Measurements from ENCODE around the gene TFIP11. TPM values are rescaled to one million over a fixed set of nuclear protein-coding genes. Genes with fewer than 3 reads are reported as not detected.

The TFIP11 gene
- total RNA-seq, 1 experiment from 2014 or later = 29.8 TPM

- CTCF ChIA-PET = no interaction called here
- ATAC-seq (no peak), DNase-seq (ENCODE audit: low read depth, low spot score) (no peak)
- Histone ChIP-seq H3K9me3 (ENCODE audit: control insufficient read depth, insufficient read depth, low read depth, low read length) (no peaks in the 10 kb centered on the region), H3K36me3 (ENCODE audit: control insufficient read depth, insufficient read depth, low read length) (no peaks in the 10 kb centered on the region), H3K27ac (ENCODE audit: low read length) (no peak overlapping the region), H3K4me3 (ENCODE audit: low read depth in 2 of 2, low read length in 2 of 2) (no peak overlapping the region), H3K4me1 (ENCODE audit: control insufficient read depth, insufficient read depth, low read length) (no peaks in the 10 kb centered on the region), H3K27me3 (ENCODE audit: control insufficient read depth, insufficient read depth, low read length) (no peaks in the 10 kb centered on the region)
- no TSS peak for BruUV-seq (replicated peaks)
- TF ChIP-seq SIN3A (IDR thresholded peaks at IDR 0.05; ENCODE audit: borderline replicate concordance, insufficient read depth, low read depth, low read length) (no peak), POLR2AphosphoS5 (IDR thresholded peaks at IDR 0.05; ENCODE audit: low read depth, low read length) (no peak), CTCF (IDR thresholded peaks at IDR 0.05) (no peak), REST (IDR thresholded peaks at IDR 0.05; ENCODE audit: insufficient read depth in 1 of 2, low read depth in 2 of 2, low read length in 1 of 2) (no peak), TCF7L2 (IDR thresholded peaks at IDR 0.05; ENCODE audit: low read depth, low read length) (no peak)
- in situ Hi-C loops (cut with HindIII; ENCODE audit: low pct_unique_long_range_greater_than_20kb, low sequenced_read_pairs) = no loop called here
- POLR2A ChIA-PET = no interaction called here
- intact Hi-C loops (cut with micrococcal nuclease; ENCODE audit: unreplicated experiment) = no loop called here
Measured at GRCh38 chr22:26525946-26526564, 13.8 kb upstream of the TFIP11 start.

GRCh38 chr22:26524870-26525269 is 12.6 kb upstream of the TFIP11 start:
- BruUV-seq (replicated peaks) = no TSS peak
- Histone ChIP-seq H3K27me3 (ENCODE audit: control insufficient read depth, insufficient read depth, low read length) (no peaks in the 10 kb centered on the region), H3K27ac (ENCODE audit: low read length) (no peak overlapping the region), H3K36me3 (ENCODE audit: control insufficient read depth, insufficient read depth, low read length) (no peaks in the 10 kb centered on the region), H3K9me3 (ENCODE audit: control insufficient read depth, insufficient read depth, low read depth, low read length) (no peaks in the 10 kb centered on the region), H3K4me1 (ENCODE audit: control insufficient read depth, insufficient read depth, low read length) (no peaks in the 10 kb centered on the region), H3K4me3 (ENCODE audit: low read depth in 2 of 2, low read length in 2 of 2) (no peak overlapping the region)
- TF ChIP-seq TCF7L2 (IDR thresholded peaks at IDR 0.05; ENCODE audit: low read depth, low read length) (no peak), REST (IDR thresholded peaks at IDR 0.05; ENCODE audit: insufficient read depth in 1 of 2, low read depth in 2 of 2, low read length in 1 of 2) (no peak), POLR2AphosphoS5 (IDR thresholded peaks at IDR 0.05; ENCODE audit: low read depth, low read length) (no peak), SIN3A (IDR thresholded peaks at IDR 0.05; ENCODE audit: borderline replicate concordance, insufficient read depth, low read depth, low read length) (no peak), CTCF (IDR thresholded peaks at IDR 0.05) (no peak)
- CTCF ChIA-PET = no interaction called here
- POLR2A ChIA-PET = no interaction called here
- DNase-seq (ENCODE audit: low read depth, low spot score) = no peak
- intact Hi-C loops (cut with micrococcal nuclease; ENCODE audit: unreplicated experiment) (no loop called here), in situ Hi-C loops (cut with HindIII; ENCODE audit: low pct_unique_long_range_greater_than_20kb, low sequenced_read_pairs) (no loop called here)
- ATAC-seq = no peak
